SK-N-SH treated with all-trans-retinoic acid at 6 μM for 48 hours (cell line): ENCODE measurements around the gene OR9Q1.

Experiments used
- BACH2 ChIP-seq: fragments of 250-450 bp; sonication (Bioruptor Pico); IDR thresholded peaks from 2 replicates; pipeline ENCODE4 v1.9.0; 2021; ENCODE audit warnings: mild to moderate bottlenecking, borderline replicate concordance
- CREB5 ChIP-seq: fragments of 250-450 bp; sonication (Bioruptor Pico); IDR thresholded peaks from 2 replicates; pipeline ENCODE4 v1.5.1; 2020; ENCODE audit warnings: low read depth, mild to moderate bottlenecking, moderate library complexity
- CSDC2 ChIP-seq: fragments of 250-450 bp; sonication (Bioruptor Pico); IDR thresholded peaks from 2 replicates; pipeline ENCODE4 v1.5.0; 2020; ENCODE audit warnings: mild to moderate bottlenecking, moderate library complexity
- OSR1 ChIP-seq: fragments of 250-450 bp; sonication (Bioruptor Pico); IDR thresholded peaks from 2 replicates; pipeline ENCODE4 v1.8.0; 2022; ENCODE audit warnings: moderate library complexity, mild to moderate bottlenecking, inconsistent platforms
- PATZ1 ChIP-seq: fragments of 250-450 bp; sonication (Bioruptor Pico); IDR thresholded peaks from 2 replicates; pipeline ENCODE4 v1.8.0; 2020; ENCODE audit warnings: mild to moderate bottlenecking, moderate library complexity, borderline replicate concordance
- POU6F1 ChIP-seq: fragments of 250-450 bp; sonication (Bioruptor Pico); IDR thresholded peaks from 2 replicates; pipeline ENCODE4 v1.8.0; 2021; ENCODE audit warnings: low read depth, mild to moderate bottlenecking, moderate library complexity, borderline replicate concordance
- PPARA ChIP-seq: fragments of 250-450 bp; sonication (Bioruptor Pico); IDR thresholded peaks from 2 replicates; pipeline ENCODE4 v1.5.0; 2020; ENCODE audit warnings: mild to moderate bottlenecking, borderline replicate concordance
- RARB ChIP-seq: fragments of 250-450 bp; sonication (Bioruptor Pico); IDR thresholded peaks from 2 replicates; pipeline ENCODE4 v1.8.0; 2021; ENCODE audit warnings: mild to moderate bottlenecking, moderate library complexity
- TCF4 ChIP-seq: fragments of 250-450 bp; sonication (Bioruptor Pico); IDR thresholded peaks from 2 replicates; pipeline ENCODE4 v1.8.0; 2021; ENCODE audit warnings: mild to moderate bottlenecking, moderate library complexity, borderline replicate concordance
- ZC3H10 ChIP-seq: fragments of 250-450 bp; sonication (Bioruptor Pico); IDR thresholded peaks from 2 replicates; pipeline ENCODE4 v1.5.1; 2021; ENCODE audit warnings: mild to moderate bottlenecking, moderate library complexity
- ZFP3 ChIP-seq: fragments of 250-450 bp; sonication (Bioruptor Pico); IDR thresholded peaks from 2 replicates; pipeline ENCODE4 v1.5.0; 2020; ENCODE audit warnings: mild to moderate bottlenecking, moderate library complexity
- ZFP30 ChIP-seq: fragments of 450-650 bp; formaldehyde crosslinking; IDR thresholded peaks from 2 replicates; pipeline ENCODE4 v1.5.0; 2022; ENCODE audit warnings: mild to moderate bottlenecking, moderate library complexity
- ZNF70 ChIP-seq: fragments of 450-650 bp; formaldehyde crosslinking; IDR thresholded peaks from 2 replicates; pipeline ENCODE4 v1.5.0; 2020; ENCODE audit warnings: mild to moderate bottlenecking, moderate library complexity
- ZNF8 ChIP-seq: fragments of 450-650 bp; formaldehyde crosslinking; IDR thresholded peaks from 2 replicates; pipeline ENCODE4 v1.5.0; 2020; ENCODE audit warnings: mild to moderate bottlenecking, moderate library complexity

- TF ChIP-seq ZNF70 (CRISPR knock-in tag) = no peak
- no peak for TF ChIP-seq POU6F1 (CRISPR knock-in tag)
- TF ChIP-seq RARB (CRISPR knock-in tag) = no peak
- no peak for TF ChIP-seq ZC3H10
- TF ChIP-seq PATZ1 (CRISPR knock-in tag) = no peak
- no peak for TF ChIP-seq ZFP3 (CRISPR knock-in tag)
- TF ChIP-seq ZFP30 (CRISPR knock-in tag) = no peak
- TF ChIP-seq ZNF8 (CRISPR knock-in tag) = no peak
- TF ChIP-seq PPARA (CRISPR knock-in tag) = no peak
- no peak for TF ChIP-seq BACH2 (CRISPR knock-in tag)
- TF ChIP-seq TCF4 (CRISPR knock-in tag) = no peak
- TF ChIP-seq CSDC2 (CRISPR knock-in tag) = no peak
- no peak for TF ChIP-seq CREB5
- TF ChIP-seq OSR1 (CRISPR knock-in tag) = no peak
Observed at GRCh38 chr11:58055806-58056401, 32.2 kb downstream of the OR9Q1 start.
